ENCODE measurements around the gene SELENOT. TPM values are rescaled to one million over a fixed set of nuclear protein-coding genes. Genes with fewer than 3 reads are reported as not detected.

SELENOT gene
- total and polyA plus RNA-seq, 3 donors from 2014 or later = 118 to 190 (median 135) TPM

- Histone ChIP-seq H3K27ac (no peak overlapping the region), H3K36me3 (ENCODE audit: low read depth, missing control alignments) (no peaks in the 10 kb centered on the region), H3K4me3 (no peak overlapping the region), H3K4me1 (no peaks in the 10 kb centered on the region), H3K27me3 (no peaks in the 10 kb centered on the region), H3K9me3 (no peaks in the 10 kb centered on the region)
- TF ChIP-seq POLR2A (IDR thresholded peaks at IDR 0.05) = no peak
- TF ChIP-seq CTCF (IDR thresholded peaks at IDR 0.05) = no peak
- 77 to 87% methylated on average over 3 of the region's 3 CpGs for WGBS, 2 donors
- intact Hi-C loops (cut with DNase I; ENCODE audit: low total_unique reads) = no loop called here
- DNase-seq = no peak
These were observed 70.8 kb downstream of the SELENOT start for GRCh38 chr3:150673966-150674365.

GRCh38 chr3:150675587-150675986 is 72.5 kb downstream of the SELENOT start:
- H3K9me3 ChIP-seq = no peaks in the 10 kb centered on the region
- no peak for DNase-seq
- intact Hi-C loops (cut with DNase I; ENCODE audit: low total_unique reads) = no loop called here
- TF ChIP-seq POLR2A (IDR thresholded peaks at IDR 0.05) = no peak
- no peaks in the 10 kb centered on the region for H3K4me1 ChIP-seq
- H3K4me3 ChIP-seq = no peak overlapping the region
- H3K27me3 ChIP-seq = no peaks in the 10 kb centered on the region
- H3K27ac ChIP-seq = no peak overlapping the region
- no peaks in the 10 kb centered on the region for H3K36me3 ChIP-seq (ENCODE audit: low read depth, missing control alignments)

Other genes starting within 250 kb of the SELENOT start
- gene TSC22D2, start 195.0 kb upstream of the SELENOT start, total RNA-seq = 10 to 100 TPM; 37.7 to 43.7 TPM
- 47.0 TPM for gene TSC22D2, start 195.0 kb upstream of the SELENOT start, polyA plus RNA-seq (ENCODE audit: insufficient read depth, low read depth, low replicate concordance)
- gene SERP1, start 56.8 kb upstream of the SELENOT start, total RNA-seq = 100 to 1,000 TPM; 206 to 219 TPM
- gene SERP1, start 56.8 kb upstream of the SELENOT start, polyA plus RNA-seq (ENCODE audit: insufficient read depth, low read depth, low replicate concordance) = 71.6 TPM
- gene EIF2A, start 56.5 kb upstream of the SELENOT start, total RNA-seq = 10 to 100 TPM; 70.8 to 83.2 TPM
- 32.1 TPM for gene EIF2A, start 56.5 kb upstream of the SELENOT start, polyA plus RNA-seq (ENCODE audit: insufficient read depth, low read depth, low replicate concordance)
- 10 to 100 TPM in 1 of 2 donors, 1 to 10 TPM in 1; 9.7 to 24.0 TPM for gene ERICH6, start 100.6 kb downstream of the SELENOT start, total RNA-seq
- gene ERICH6, start 100.6 kb downstream of the SELENOT start, polyA plus RNA-seq (ENCODE audit: insufficient read depth, low read depth, low replicate concordance) = 52.5 TPM
- 10 to 100 TPM; 37.5 to 46.1 TPM for gene SIAH2, start 159.8 kb downstream of the SELENOT start, total RNA-seq
- gene SIAH2, start 159.8 kb downstream of the SELENOT start, polyA plus RNA-seq (ENCODE audit: insufficient read depth, low read depth, low replicate concordance) = 17.5 TPM

Data from testis (tissue), 3 donors.